IPS-18a (cell line): ENCODE results near the gene ZNF25.

ENCODE experiments used
- H3K27ac ChIP-seq: one replicate; pipeline ENCODE4 v1.5.1; 2013; ENCODE audit warnings: low read length
- H3K27me3 ChIP-seq: one replicate; pipeline ENCODE4 v1.6.1; 2013; ENCODE audit warnings: mild to moderate bottlenecking, low read length; ENCODE audit not compliant: control insufficient read depth, insufficient read depth
- H3K36me3 ChIP-seq: one replicate; pipeline ENCODE4 v1.6.1; 2013; ENCODE audit warnings: low read depth, low read length; ENCODE audit not compliant: control insufficient read depth
- H3K4me1 ChIP-seq: one replicate; pipeline ENCODE4 v1.6.1; 2013; ENCODE audit warnings: low read depth, low read length; ENCODE audit not compliant: control insufficient read depth
- H3K4me3 ChIP-seq: one replicate; pipeline ENCODE4 v1.5.1; 2013; ENCODE audit warnings: low read length
- H3K9ac ChIP-seq: one replicate; pipeline ENCODE4 v1.6.1; 2013; ENCODE audit warnings: mild to moderate bottlenecking, low read length, moderate library complexity
- H3K9me3 ChIP-seq: one replicate; pipeline ENCODE4 v1.6.1; 2013; ENCODE audit warnings: low read depth, low read length; ENCODE audit not compliant: control insufficient read depth

Gene ZNF25

DNA sequence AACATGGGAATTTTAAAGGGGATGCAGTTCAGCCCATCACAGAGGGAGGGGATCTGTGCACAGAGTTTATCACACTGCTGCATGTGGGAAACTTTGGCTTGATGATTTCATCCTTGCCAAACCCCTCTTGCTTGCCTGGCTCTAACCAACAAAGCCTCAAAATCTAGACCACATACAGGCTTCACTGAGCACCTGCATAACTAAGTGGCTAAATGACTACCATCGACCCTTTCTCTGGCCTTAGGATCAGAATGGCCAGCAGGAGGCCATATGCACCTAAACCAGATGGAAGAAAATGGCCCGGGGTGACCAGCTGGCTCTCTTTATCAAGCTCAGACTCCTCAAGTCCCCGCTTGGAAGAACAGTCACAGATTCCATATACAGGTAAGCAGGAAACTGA is 15.6 kb upstream of the ZNF25 start:
- Histone ChIP-seq H3K36me3 (no peaks in the 10 kb centered on the region), H3K27me3 (no peaks in the 10 kb centered on the region), H3K4me3 (no peak overlapping the region), H3K27ac (no peak overlapping the region), H3K4me1 (no peaks in the 10 kb centered on the region), H3K9me3 (peaks cover 24% of the 10 kb centered on the region), H3K9ac (no peak overlapping the region)

DNA sequence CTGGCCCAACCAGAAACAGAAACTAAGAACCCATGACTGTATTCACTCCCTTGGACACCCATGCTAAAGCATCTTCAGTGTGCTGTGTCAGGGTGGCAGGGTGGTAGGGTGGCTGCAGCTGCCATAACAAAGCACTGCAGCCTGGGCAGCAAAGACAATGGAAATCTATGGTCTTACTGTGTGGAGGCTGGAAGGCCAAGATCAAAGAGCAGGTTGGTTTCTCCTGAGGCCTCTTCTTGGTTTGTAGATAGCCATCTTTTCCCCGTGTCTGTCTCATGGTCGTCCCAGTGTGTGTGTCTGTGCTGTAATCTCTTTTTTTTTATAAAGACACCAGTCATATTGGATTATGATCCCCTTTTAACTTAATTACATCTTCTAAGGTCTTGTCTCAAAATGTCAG is 15.2 kb upstream of the ZNF25 start:
- H3K36me3 ChIP-seq = no peaks in the 10 kb centered on the region
- H3K9ac ChIP-seq = no peak overlapping the region
- no peak overlapping the region for H3K4me3 ChIP-seq
- H3K4me1 ChIP-seq = no peaks in the 10 kb centered on the region
- no peak overlapping the region for H3K27ac ChIP-seq
- no peaks in the 10 kb centered on the region for H3K27me3 ChIP-seq
- H3K9me3 ChIP-seq = peaks cover 26% of the 10 kb centered on the region

DNA sequence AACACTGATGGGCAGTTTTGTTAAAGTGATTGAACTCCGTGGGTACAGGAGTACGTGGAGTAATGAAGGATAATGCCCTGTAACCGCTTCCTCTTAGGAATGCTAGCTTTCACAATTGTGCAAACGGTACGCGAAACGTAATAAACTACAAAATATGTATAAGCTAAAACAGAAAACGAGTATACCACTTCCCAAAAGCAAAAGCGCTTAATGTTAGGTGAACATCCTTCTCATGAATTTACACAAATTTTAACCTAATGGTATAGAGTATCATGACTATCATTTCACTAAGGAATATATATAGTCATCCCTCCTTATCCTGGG is 395 bp upstream of the ZNF25 start:
- Histone ChIP-seq H3K27ac (no peak overlapping the region), H3K4me1 (peaks cover 9% of the 10 kb centered on the region), H3K36me3 (no peaks in the 10 kb centered on the region), H3K9ac (no peak overlapping the region), H3K4me3 (peak overlapping the region; percentile 22), H3K27me3 (no peaks in the 10 kb centered on the region), H3K9me3 (peaks cover 2% of the 10 kb centered on the region)

DNA sequence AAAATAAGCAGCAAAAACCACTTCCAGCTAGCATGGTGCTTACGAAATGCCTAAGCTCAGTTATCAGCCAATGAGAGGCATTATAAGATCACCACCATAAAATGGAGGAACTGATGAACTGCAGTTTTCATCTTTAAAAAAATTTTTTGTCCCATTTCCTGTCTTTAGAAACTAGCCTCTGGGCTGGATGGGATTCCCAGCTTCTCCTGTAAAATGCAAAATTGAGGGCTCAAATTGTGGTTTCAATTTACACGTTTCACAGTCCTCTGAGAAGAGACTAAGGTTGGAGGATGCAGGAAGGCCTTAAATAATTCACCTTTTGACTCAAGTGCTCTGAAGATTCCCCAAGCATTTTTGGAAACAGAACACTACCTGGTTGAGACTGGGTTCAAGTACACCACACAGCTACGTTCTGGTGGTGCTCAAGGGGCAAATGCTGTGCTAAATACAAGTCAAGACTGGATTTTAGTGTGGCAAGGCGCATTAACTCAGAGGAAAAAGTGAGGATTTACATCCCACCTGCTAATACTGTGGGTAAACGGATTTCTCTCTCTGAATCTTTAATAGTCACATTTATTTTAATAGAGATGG is 951 bp downstream of the ZNF25 start:
- Histone ChIP-seq H3K27me3 (no peaks in the 10 kb centered on the region), H3K36me3 (no peaks in the 10 kb centered on the region), H3K27ac (peak overlapping the region; percentile 52), H3K4me1 (peaks cover 9% of the 10 kb centered on the region), H3K4me3 (peak overlapping the region; percentile 89), H3K9me3 (no peaks in the 10 kb centered on the region), H3K9ac (peak overlapping the region; percentile 74)

DNA sequence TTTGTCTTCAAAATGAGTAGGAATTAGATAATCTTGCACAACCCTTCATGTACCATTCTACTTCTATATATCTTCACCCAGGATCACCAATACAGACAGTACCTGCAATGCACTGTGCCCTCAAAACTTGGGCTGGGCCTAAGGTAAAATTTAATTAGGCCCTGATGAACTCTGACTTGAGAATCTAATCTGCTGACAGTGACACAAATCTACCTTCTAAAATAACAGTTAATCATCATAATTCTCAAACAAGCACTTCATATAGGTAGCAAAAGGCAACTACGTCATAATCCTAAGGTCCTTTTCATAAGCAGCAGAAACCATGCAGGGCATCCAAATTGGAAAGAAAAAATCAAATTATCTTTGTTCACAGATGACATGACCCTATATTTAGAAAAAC is 4.1 kb downstream of the ZNF25 start:
- Histone ChIP-seq H3K9me3 (peaks cover 9% of the 10 kb centered on the region), H3K9ac (no peak overlapping the region), H3K27me3 (no peaks in the 10 kb centered on the region), H3K36me3 (no peaks in the 10 kb centered on the region), H3K4me1 (peaks cover 9% of the 10 kb centered on the region), H3K27ac (no peak overlapping the region), H3K4me3 (no peak overlapping the region)

DNA sequence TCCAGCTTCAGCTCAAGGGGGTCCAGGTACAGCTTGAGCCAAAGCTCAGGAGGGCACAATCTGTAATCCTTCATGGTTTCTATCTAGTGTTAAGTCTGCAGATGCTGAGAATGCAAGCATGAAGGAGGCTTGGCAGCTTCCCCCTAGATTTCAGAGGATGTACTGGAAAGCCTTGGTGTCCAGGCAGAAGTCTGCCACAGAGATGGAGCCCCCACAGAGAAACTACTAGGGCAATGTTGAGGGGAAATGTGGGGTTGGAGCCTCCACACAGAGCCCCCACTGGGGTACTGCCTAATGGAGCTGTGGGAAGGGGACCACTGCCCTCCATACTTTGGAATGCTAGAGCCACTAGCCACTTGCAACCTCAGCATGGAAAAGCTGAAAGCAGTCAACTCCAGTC is 11.4 kb downstream of the ZNF25 start:
- H3K9me3 ChIP-seq = peaks cover 47% of the 10 kb centered on the region

DNA sequence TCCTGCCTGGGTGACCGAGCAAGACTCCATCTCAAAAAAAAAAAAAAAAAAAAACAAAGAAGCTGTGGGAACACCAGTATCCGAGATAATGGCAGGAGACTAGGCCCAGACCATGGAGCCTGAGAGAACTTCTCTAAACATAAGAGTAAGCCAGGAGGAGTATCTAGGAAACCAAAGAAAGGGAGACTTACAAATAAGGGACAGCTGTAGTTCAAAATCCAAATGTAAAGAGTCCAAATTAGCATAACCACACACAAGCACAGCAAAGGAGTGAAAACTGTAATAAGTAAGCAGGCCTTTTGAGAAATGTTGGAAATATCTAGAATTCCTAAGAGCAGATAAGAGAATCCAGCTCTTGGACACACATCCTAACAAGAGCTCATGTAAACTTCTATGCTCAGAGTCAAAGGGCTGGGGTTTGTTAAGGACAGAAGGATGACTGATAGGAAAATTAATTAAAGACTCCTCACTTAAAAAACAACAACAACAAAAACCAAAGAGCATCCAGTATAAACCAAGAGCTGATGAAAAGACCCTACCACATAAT is 15.8 kb downstream of the ZNF25 start:
- no peak overlapping the region for H3K9ac ChIP-seq
- H3K4me1 ChIP-seq = no peaks in the 10 kb centered on the region
- no peaks in the 10 kb centered on the region for H3K36me3 ChIP-seq
- no peaks in the 10 kb centered on the region for H3K27me3 ChIP-seq
- H3K9me3 ChIP-seq = peaks cover 34% of the 10 kb centered on the region
- H3K4me3 ChIP-seq = no peak overlapping the region
- H3K27ac ChIP-seq = no peak overlapping the region

More for the DNA sequence above, 11.4 kb downstream of the ZNF25 start:
- no peaks in the 10 kb centered on the region for H3K4me1 ChIP-seq
- H3K27me3 ChIP-seq = no peaks in the 10 kb centered on the region
- no peaks in the 10 kb centered on the region for H3K36me3 ChIP-seq
- no peak overlapping the region for H3K9ac ChIP-seq
- no peak overlapping the region for H3K27ac ChIP-seq
- no peak overlapping the region for H3K4me3 ChIP-seq

DNA sequence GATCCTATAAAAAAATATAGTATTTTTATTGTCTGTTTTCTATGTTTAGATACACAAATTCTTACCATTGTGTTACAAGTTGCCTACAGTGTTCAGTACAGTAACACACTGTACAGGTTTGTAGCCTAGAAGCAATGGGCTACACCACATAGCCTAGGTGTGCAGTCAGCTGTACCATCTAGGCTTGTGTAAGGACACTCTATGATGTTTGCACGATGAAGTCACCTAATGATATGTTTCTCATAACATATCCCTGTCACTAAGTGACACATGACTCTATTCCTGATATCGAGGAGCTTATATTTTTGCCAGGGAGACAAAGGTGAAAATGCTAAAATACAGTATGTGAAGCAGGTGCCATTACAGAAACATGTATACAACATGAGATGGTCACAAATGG is 18.6 kb downstream of the ZNF25 start:
- H3K9me3 ChIP-seq = peaks cover 33% of the 10 kb centered on the region
- H3K36me3 ChIP-seq = no peaks in the 10 kb centered on the region
- no peak overlapping the region for H3K4me3 ChIP-seq
- no peak overlapping the region for H3K9ac ChIP-seq
- H3K27ac ChIP-seq = no peak overlapping the region
- H3K4me1 ChIP-seq = no peaks in the 10 kb centered on the region
- H3K27me3 ChIP-seq = no peaks in the 10 kb centered on the region

DNA sequence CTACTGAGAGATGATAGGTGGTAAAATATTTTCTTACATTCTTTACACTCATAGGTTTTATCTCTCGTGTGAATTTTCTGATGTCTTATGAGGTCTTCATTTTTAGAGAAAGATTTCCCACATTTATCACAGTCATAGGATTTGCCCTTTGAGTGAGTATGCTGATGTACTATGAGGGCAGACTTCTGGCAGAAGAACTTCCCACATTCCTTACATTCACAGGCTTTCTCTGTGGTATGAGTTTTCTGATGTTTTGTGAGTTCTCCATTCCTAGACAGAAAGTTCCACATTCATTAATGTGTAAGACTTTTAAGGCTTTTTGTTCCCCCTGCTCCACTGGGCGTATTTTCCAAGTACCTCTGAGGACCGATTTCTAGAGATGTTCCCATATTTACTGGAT is 23.5 kb downstream of the ZNF25 start:
- H3K9me3 ChIP-seq = peaks cover 35% of the 10 kb centered on the region
- no peak overlapping the region for H3K4me3 ChIP-seq
- no peaks in the 10 kb centered on the region for H3K4me1 ChIP-seq
- H3K9ac ChIP-seq = no peak overlapping the region
- H3K36me3 ChIP-seq = no peaks in the 10 kb centered on the region
- H3K27me3 ChIP-seq = no peaks in the 10 kb centered on the region
- no peak overlapping the region for H3K27ac ChIP-seq

DNA sequence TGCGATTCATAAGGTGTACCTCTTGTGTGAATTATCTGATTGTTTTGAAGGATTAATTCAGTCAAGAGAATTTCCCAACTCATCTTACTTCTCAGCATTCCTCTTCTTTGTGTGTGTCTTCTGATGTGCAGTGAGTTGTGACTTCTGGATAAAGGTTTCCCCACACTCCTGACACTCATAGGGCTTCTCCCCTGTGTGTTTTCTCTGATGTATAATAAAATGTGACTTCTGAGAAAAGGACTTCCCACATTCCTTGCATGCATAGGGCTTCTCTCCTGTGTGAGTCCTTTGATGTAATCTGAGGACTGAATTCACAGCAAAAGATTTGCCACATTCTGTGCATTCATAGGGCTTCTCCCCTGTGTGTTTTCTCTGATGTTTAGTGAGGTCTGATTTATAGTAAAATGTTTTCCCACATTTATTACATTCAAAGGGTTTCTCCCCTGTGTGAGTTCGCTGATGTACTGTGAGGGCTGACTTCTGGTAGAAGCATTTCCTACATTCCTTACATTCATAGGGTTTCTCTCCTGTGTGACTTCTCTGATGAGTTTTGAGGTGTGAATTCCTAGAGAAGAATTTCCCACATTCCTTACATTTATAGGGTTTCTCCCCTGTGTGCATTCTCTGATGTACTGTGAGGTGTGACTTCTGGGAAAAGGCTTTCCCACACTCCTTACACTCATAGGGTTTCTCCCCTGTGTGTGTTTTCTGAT is 24.2 kb downstream of the ZNF25 start:
- Histone ChIP-seq H3K4me1 (no peaks in the 10 kb centered on the region), H3K9me3 (peaks cover 39% of the 10 kb centered on the region), H3K36me3 (no peaks in the 10 kb centered on the region), H3K4me3 (no peak overlapping the region), H3K27me3 (no peaks in the 10 kb centered on the region), H3K27ac (no peak overlapping the region), H3K9ac (no peak overlapping the region)

DNA sequence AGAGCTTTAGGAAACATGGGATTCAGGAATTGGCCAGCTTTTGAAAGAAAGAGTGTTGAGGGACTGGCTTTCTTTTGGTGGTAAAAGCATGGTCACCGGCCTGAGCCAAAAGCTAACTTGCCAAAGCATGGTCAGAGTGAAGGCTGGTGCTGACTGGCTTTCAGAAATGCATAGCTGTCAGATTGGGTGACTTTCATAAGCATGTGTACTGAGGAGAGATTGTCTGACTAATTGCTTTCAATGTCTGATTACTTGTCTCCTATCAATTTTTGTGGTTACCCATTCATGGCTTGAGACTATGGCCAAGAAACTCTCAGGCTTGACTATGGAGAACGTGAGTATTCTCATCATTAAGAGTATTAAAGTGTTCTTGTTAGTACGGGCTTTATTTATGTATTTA is 28.2 kb downstream of the ZNF25 start:
- H3K4me1 ChIP-seq = no peaks in the 10 kb centered on the region
- no peaks in the 10 kb centered on the region for H3K27me3 ChIP-seq
- H3K4me3 ChIP-seq = no peak overlapping the region
- no peak overlapping the region for H3K9ac ChIP-seq
- peaks cover 38% of the 10 kb centered on the region for H3K9me3 ChIP-seq
- H3K36me3 ChIP-seq = no peaks in the 10 kb centered on the region
- no peak overlapping the region for H3K27ac ChIP-seq

DNA sequence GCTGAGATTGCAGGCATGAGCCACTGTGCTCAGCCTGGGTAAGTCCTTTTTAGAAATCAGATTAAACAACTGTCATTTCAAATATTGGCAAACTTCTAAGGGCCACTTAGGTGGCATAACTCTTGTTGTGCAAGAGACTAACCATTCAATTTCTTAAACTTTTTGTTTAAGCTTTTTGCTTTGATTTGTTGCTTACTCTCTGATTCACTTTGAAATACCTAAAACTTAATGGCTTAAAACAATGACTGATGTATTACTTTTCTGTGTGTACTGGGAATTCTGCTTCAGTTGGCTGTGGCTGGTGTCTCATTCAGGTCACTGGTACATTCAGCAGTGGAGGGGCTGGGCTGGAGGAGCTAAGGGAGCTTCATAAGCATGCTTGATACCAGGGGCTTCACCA is 28.9 kb downstream of the ZNF25 start:
- Histone ChIP-seq H3K4me1 (no peaks in the 10 kb centered on the region), H3K9me3 (peaks cover 31% of the 10 kb centered on the region), H3K27me3 (no peaks in the 10 kb centered on the region), H3K9ac (no peak overlapping the region), H3K4me3 (no peak overlapping the region), H3K36me3 (no peaks in the 10 kb centered on the region), H3K27ac (no peak overlapping the region)
